HUES48 (cell line): ENCODE results near the gene STIP1.
A peak's percentile ranks its signal among the peaks of the same experiment; 100 is the strongest.

ENCODE experiments used
- H3K27ac ChIP-seq: one replicate; pipeline ENCODE4 v1.7.0; 2013; ENCODE audit warnings: low read depth, low read length, inconsistent platforms
- H3K27me3 ChIP-seq: 2 replicates; pipeline ENCODE4 v1.6.1; 2013; ENCODE audit warnings: mild to moderate bottlenecking, low read length; ENCODE audit not compliant: control insufficient read depth, insufficient read depth
- H3K36me3 ChIP-seq: 2 replicates; pipeline ENCODE4 v1.6.1; 2013; ENCODE audit warnings: low read length; ENCODE audit not compliant: control insufficient read depth, insufficient read depth
- H3K4me1 ChIP-seq: 2 replicates; pipeline ENCODE4 v1.6.1; 2013; ENCODE audit warnings: mild to moderate bottlenecking, low read length; ENCODE audit not compliant: control insufficient read depth, insufficient read depth
- H3K4me3 ChIP-seq: 2 replicates; pipeline ENCODE4 v1.5.1; 2013; ENCODE audit warnings: mild to moderate bottlenecking, low read depth, low read length
- H3K9ac ChIP-seq: 2 replicates; pipeline ENCODE4 v1.6.1; 2013; ENCODE audit warnings: mild to moderate bottlenecking, low read depth, low read length, moderate library complexity
- H3K9me3 ChIP-seq: 2 replicates; pipeline ENCODE4 v1.6.1; 2013; ENCODE audit warnings: low read length; ENCODE audit not compliant: control insufficient read depth, insufficient read depth

STIP1 gene

DNA sequence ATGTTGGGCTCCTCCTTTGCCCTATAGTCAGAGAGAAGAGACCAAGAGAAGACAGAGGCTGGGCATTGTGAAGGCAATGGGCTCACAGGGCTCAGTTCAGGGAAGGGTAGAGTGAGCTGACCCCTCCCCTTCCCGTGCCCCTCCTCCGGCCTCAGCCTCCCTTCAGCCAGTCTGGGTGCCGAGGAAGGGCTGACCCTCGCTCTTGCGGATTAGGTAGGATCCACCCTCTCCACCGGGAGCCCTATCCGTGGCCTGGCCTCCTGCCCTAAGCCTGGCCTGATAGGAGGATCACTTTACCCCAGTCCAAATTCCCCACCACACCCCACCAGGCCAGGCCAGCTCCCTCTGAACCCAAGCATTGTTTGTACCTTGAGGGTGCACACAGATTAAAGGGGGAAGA lies 62.6 kb downstream of the STIP1 start:
- Histone ChIP-seq H3K36me3 (peaks cover 13% of the 10 kb centered on the region), H3K27me3 (no peaks in the 10 kb centered on the region), H3K4me1 (peaks cover 42% of the 10 kb centered on the region), H3K9me3 (no peaks in the 10 kb centered on the region), H3K27ac (peak overlapping the region; percentile 94), H3K9ac (no peak overlapping the region), H3K4me3 (0 out of 2 replicates have a peak overlapping the region, but pooled peaks have one; percentile 3)

DNA sequence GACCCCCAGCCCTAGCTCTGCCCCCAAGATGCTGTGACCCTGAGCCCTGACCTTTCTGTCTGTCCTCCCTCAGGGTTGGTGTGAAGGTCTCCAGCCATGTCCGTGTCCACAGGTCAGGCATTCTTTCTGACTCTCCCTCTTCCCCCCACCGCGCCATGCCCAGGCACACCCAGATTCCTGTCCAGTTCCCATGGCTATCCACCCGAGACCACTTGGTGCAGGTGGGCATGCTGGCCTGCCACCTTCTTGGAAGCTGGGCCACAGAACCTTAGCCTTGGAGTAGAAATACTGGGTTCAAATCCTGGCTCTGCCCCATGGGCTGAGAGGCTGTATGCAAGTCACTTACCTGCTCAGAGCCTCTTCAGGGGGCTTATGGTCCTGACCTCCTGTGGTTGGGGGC lies 63.1 kb downstream of the STIP1 start:
- Histone ChIP-seq H3K36me3 (peaks cover 9% of the 10 kb centered on the region), H3K27ac (peak overlapping the region; percentile 94), H3K4me3 (0 out of 2 replicates have a peak overlapping the region, but pooled peaks have one; percentile 3), H3K4me1 (peaks cover 42% of the 10 kb centered on the region), H3K27me3 (no peaks in the 10 kb centered on the region), H3K9ac (no peak overlapping the region), H3K9me3 (no peaks in the 10 kb centered on the region)

DNA sequence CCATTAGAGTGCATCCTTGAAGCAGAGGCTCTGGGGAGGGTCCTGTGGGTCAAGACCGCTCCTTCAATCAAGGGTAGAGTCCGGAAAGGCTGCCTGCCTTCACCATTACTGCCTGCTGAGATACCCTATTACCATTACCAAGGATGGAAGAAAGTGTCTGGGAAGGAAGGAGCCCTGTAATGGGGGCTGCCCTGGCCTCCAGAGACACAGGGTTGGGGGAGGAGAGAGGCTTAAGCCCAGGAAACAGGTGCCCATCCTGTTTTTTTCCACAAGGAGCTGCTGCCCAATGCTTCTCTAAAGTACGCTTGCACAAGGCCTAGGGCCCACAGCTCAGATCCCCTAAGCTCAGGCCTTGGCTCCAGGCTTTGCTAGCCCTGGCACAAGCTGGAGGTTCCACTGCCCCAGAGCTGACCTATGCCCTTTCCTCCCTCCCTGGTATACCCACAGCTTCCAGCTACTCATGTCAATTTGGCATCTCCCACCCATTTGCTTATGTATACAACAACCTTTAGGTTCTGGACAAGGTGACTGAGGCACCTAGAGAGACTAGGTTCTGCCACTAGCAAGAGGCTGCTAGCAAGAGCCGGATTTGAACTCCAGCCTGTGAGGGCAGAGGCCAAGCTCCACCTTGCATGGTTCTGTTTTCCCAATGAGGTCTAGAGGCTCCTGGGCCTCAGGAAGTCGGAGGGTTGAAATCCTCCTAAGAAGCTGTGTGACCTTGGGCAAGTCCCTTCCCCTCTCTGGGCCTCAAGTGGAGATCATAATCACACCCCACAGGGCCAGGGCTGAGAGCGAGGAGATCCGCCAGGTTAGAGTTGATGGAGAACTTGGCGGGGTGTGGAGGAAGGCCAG lies 63.8 kb downstream of the STIP1 start:
- H3K9ac ChIP-seq: no peak overlapping the region
- H3K4me1 ChIP-seq: peaks cover 42% of the 10 kb centered on the region
- H3K9me3 ChIP-seq: no peaks in the 10 kb centered on the region
- no peaks in the 10 kb centered on the region for H3K27me3 ChIP-seq
- peak overlapping the region; percentile 94 for H3K27ac ChIP-seq
- peaks cover 11% of the 10 kb centered on the region for H3K36me3 ChIP-seq
- peak overlapping the region; percentile 27; the same call in 1 of the 2 replicates for H3K4me3 ChIP-seq

DNA sequence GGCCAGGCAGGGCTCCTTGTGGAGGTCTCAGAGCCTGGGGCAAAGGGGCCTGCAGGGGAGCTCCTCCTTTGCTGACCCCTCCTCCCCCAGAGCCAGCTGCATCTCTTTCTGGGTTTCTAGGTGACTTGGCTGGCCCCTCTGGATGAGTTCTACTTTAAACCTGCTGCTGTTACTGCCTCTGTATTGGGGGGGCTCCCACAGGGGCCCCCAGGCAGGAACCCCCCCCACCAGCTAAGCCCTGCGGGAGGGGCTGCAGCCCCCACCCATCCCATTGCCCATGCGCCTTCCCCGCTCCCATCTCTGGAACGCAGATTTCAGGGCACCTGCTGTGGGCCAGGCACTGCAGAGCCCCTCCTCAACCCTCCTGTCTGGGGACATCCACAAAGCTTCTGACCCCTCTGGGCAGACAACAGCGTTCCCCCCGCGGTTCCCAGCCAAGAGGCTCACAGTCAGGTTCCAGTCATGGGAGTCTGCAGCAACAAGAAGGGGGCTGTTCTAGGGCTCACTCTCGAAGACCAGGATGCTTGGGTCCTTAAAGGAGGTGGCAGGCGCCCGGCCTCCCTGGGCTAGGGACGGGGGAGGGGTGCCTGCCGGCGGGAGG lies 64.5 kb downstream of the STIP1 start:
- peaks cover 16% of the 10 kb centered on the region for H3K36me3 ChIP-seq
- H3K9ac ChIP-seq: peak overlapping the region; percentile 60; the same call in 1 of the 2 replicates
- peak overlapping the region; percentile 84 for H3K4me3 ChIP-seq
- no peaks in the 10 kb centered on the region for H3K9me3 ChIP-seq
- H3K27ac ChIP-seq: peak overlapping the region; percentile 94
- H3K4me1 ChIP-seq: peaks cover 42% of the 10 kb centered on the region
- H3K27me3 ChIP-seq: no peaks in the 10 kb centered on the region

DNA sequence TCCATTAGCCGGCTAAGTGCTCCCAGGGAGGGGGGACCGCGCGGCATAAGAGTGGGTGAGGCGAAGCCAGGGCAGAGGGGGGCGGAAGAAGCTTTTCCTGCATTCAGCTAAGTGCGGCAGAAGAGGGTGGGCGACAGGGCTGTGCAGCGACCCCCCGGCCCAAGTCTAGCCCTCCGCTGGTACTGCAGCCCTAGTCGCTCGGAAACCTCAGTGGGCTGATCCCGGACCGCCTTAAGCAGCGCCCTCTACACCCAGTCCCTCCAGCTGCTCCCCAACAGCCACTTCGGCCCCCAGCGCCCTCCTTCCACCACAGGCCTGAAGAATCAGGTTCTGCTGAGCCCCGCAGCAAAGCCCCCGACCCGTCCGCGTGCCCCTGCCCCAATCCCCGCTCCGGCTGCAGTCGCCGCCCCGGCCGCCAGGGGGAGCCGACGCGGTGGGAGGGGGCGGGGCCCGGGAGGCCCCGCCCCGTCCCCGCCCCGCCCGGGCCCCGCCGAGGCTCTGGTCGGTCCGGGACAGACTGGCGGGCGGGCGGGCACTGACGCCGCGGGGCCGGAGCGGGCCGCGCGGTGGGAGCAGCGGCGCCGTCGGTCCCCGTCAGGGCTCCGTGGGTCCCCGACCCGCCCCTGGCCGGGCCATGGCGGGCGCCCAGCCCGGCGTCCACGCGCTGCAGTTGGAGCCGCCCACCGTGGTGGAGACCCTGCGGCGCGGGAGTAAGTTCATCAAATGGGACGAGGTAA lies 65.2 kb downstream of the STIP1 start, which contains the start of gene PLCB3:
Gene PLCB3, plus strand, starts transcription at position 515 of the 737 bp plus-strand sequence. Its CDS starts 120 bp downstream, at position 635.
- peak within 1 kb of the TSS; percentile 84 for H3K4me3 ChIP-seq
- peaks cover 23% of the 10 kb centered on the region for H3K36me3 ChIP-seq
- H3K9me3 ChIP-seq: no peaks in the 10 kb centered on the region
- H3K4me1 ChIP-seq: peaks cover 42% of the 10 kb centered on the region
- H3K9ac ChIP-seq: peak within 1 kb of the TSS; percentile 60
- no peaks in the 10 kb centered on the region for H3K27me3 ChIP-seq
- H3K27ac ChIP-seq: peak within 1 kb of the TSS; percentile 94

DNA sequence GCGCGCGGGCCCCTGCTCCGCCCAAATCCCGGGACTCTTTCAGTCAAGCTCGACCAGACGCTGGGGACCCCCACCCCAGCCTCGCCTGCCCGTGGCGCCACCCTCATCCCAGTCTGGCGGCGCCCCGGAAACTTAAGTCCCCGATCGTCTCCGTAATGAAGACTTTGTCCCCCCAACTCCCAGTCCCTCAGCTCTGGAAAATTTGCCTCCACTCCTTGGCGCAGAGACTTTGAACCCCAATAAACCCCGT lies 65.7 kb downstream of the STIP1 start:
- Histone ChIP-seq H3K27ac (peak overlapping the region; percentile 44), H3K4me1 (peaks cover 42% of the 10 kb centered on the region), H3K36me3 (peaks cover 28% of the 10 kb centered on the region), H3K4me3 (peak overlapping the region; percentile 84), H3K9me3 (no peaks in the 10 kb centered on the region), H3K27me3 (no peaks in the 10 kb centered on the region), H3K9ac (peak overlapping the region; percentile 60)

DNA sequence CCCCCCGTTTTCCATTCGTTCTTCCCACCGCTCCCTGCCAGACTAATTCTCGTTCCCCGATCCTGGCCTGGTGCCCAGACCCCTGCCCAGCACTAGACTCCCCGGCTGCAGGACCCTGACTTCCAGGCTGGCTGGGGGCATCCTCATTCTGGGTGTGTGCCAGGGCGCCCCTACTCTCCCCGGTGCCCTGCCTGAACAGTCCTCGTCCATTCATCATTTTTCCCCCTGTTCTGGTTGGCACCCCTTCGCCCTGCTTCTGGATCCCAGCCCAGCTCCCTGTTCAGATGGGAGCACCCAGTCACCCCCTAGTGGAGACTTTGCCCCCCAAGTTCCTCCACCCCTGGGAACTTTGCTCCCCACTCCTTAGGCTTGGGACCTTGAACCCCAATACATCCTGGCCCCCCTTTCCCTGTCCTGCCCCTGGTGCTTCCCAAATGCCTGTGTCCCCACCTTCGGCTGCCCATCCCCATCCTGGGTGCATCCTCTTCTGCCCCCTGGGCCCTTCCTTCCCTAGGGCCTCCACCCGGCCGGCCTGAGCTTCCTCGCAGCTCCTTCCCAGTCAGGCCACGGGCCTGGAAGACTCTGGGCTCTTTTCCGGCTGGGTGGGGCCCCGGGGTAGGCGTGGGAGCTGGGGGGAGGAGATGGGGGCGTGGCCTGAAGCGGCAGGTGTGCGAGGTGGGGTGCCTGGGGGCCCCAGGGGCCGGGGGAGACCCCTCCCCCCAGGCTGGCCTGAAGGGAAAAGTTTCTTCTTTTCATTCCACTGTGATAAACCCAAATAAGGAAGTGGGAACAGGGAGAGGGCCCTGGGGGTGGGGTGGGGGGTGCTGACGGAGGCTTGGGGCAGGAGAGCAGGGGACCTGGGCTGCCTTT lies 66.3 kb downstream of the STIP1 start:
- Histone ChIP-seq H3K4me1 (peaks cover 42% of the 10 kb centered on the region), H3K36me3 (peaks cover 32% of the 10 kb centered on the region), H3K27me3 (no peaks in the 10 kb centered on the region), H3K9me3 (no peaks in the 10 kb centered on the region), H3K9ac (peak overlapping the region; percentile 60), H3K4me3 (peak overlapping the region; percentile 84), H3K27ac (peak overlapping the region; percentile 54)

DNA sequence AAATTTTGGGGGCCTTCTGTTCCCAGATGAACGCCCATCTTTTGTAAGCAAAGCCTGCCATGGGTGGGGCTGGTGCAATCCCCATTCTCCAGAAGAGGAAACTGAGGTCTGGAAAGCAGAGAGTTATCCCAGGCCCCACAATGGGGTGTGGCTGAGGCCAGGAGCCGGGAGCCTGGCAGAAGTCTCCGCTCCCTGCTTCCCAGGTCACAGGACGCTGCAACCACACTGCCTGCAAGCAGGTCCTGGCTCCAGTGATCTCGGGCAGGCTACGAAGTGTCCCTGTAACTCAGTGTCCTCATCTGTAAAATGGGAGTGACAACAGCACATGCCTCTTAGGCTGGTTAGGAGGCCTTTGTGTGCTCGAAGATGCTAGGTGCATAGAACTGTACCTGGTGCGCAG lies 67.1 kb downstream of the STIP1 start:
- H3K36me3 ChIP-seq: peaks cover 40% of the 10 kb centered on the region
- H3K9me3 ChIP-seq: no peaks in the 10 kb centered on the region
- H3K4me3 ChIP-seq: peak overlapping the region; percentile 84
- peaks cover 37% of the 10 kb centered on the region for H3K4me1 ChIP-seq
- peak overlapping the region; percentile 26 for H3K27ac ChIP-seq
- no peaks in the 10 kb centered on the region for H3K27me3 ChIP-seq
- H3K9ac ChIP-seq: 0 out of 2 replicates have a peak overlapping the region, but pooled peaks have one; percentile 8

DNA sequence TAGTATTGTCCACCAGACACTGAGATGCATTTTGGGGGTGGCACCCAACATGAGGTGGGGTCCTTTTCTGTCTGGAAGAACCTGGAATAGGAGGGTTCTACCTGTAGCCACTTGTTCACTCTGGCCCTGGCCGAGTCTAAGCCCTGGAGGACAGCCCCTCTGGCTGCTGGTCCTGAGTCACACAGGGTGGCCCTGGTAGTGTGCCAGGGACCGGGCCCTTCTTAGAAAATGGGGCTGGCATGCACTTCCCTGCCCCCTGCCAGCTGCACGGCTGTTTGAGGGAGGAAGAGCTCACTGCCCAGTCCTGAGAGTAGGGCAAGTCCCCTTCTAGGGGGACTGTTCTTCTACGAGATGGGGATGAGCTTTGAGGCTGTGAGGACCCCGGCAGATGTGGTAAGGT lies 67.5 kb downstream of the STIP1 start:
- H3K4me3 ChIP-seq: no peak overlapping the region
- peaks cover 44% of the 10 kb centered on the region for H3K36me3 ChIP-seq
- peaks cover 33% of the 10 kb centered on the region for H3K4me1 ChIP-seq
- no peaks in the 10 kb centered on the region for H3K9me3 ChIP-seq
- H3K27ac ChIP-seq: peak overlapping the region; percentile 26
- no peaks in the 10 kb centered on the region for H3K27me3 ChIP-seq
- no peak overlapping the region for H3K9ac ChIP-seq
